Fibroblast of mammary gland (primary cell): ENCODE data around the gene MRPL19.
"Not testable (repeated sequence)": the region's sequence is repeated elsewhere in the genome, so short reads cannot be mapped to it uniquely, and the experiment has no call there.

Source experiments
- DNase-seq: peaks from one replicate; pipeline ENCODE4 v3.0.0-alpha.2; 2010; ENCODE audit warnings: low read depth
- H3K4me3 ChIP-seq: 2 replicates; pipeline ENCODE4 v1.5.1; 2011; ENCODE audit warnings: low read depth, mild to moderate bottlenecking, low read length, moderate library complexity; ENCODE audit not compliant: control insufficient read depth
- TF ChIP-seq, protein P1 (sequence below): conservative IDR thresholded peaks from 2 replicates; pipeline ENCODE4 v1.5.1; 2011; ENCODE audit warnings: low read depth, low read length, inconsistent platforms; ENCODE audit not compliant: control insufficient read depth, insufficient read depth

MRPL19 gene

DNA sequence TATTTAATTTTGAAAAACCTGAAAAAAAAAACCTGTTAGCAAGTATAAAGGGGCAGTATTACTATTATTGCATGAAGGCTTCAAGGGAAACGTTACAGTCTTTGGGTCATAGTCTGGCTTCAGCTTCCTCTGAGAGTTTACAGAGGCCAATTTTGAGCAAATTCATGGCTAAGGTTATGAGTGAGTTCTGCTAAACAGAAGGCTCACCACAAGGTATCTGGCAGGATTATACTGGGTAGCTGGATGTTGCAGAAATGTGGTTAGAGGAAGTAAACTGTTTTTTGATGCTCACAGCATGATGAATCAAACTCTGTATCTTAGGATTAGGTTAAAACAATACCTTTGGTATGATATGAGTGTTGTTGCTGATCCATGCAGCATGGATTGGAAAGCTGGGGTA is 9.3 kb downstream of the MRPL19 start:
- DNase-seq: peak; percentile 38

DNA sequence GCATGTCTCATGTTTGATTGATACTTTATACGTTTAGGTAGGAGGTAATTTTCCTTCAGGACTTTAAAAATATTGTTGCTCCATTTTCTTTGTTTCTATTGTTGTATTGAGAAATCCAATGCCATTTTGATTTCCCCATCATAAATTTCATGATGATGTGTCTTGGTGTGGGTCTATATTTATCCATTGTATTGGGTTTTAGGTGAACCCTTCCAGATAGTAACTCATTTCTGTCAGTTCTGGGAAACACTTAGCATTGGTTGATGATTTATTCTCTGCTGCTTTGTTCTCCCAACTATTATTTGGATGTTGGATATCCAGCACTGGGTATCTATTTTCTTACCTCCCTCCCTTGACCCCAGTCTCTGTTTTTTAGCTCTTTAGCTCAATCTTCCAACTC is 10.0 kb downstream of the MRPL19 start:
- no peak overlapping the region for H3K4me3 ChIP-seq
- TF ChIP-seq, protein P1, sequence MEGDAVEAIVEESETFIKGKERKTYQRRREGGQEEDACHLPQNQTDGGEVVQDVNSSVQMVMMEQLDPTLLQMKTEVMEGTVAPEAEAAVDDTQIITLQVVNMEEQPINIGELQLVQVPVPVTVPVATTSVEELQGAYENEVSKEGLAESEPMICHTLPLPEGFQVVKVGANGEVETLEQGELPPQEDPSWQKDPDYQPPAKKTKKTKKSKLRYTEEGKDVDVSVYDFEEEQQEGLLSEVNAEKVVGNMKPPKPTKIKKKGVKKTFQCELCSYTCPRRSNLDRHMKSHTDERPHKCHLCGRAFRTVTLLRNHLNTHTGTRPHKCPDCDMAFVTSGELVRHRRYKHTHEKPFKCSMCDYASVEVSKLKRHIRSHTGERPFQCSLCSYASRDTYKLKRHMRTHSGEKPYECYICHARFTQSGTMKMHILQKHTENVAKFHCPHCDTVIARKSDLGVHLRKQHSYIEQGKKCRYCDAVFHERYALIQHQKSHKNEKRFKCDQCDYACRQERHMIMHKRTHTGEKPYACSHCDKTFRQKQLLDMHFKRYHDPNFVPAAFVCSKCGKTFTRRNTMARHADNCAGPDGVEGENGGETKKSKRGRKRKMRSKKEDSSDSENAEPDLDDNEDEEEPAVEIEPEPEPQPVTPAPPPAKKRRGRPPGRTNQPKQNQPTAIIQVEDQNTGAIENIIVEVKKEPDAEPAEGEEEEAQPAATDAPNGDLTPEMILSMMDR: no peak
- no peak for DNase-seq

More for the DNA sequence above, 9.3 kb downstream of the MRPL19 start:
- TF ChIP-seq, protein P1: no peak
- H3K4me3 ChIP-seq: no peak overlapping the region

DNA sequence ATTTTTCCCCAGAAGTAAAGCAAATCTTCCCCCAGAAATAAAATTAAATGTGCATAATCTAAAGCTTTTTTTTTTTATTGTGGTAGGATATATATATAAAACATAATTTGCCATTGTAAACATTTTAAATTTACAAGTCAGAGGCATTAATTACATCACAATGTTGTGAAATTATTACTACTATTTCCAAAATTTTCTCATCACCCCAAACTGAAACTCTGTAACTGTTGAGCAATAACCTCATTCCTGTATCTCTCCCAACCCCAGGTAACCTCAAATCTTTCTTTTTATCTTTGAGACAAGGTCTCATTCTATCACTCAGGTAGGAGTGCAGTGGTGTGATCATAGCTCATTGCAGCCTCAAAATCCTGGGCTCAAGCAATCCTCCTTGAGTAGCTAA is 11.2 kb downstream of the MRPL19 start:
- DNase-seq: no peak
- TF ChIP-seq, protein P1: no peak
- no peak overlapping the region for H3K4me3 ChIP-seq

DNA sequence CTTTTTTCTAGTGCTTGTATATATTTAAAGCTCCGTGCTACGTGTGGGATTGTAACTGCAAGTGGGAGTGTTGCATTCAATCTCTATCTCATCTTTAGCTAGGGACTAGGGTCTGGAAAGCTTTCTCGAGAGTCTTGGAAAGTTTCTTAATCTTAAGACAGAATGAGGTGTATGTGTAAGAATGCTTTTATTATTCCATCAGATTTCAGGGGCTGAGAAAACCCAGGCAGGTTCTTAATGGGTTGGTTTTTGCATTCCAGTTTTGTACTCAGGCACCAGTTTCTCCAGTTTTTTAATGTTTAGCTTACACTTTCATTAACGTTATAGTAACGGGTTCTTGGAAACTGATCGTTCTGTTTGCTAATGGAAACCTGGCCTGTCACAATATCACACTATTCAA is 20.3 kb downstream of the MRPL19 start:
- no peak for DNase-seq
- H3K4me3 ChIP-seq: no peak overlapping the region
- TF ChIP-seq, protein P1: no peak

DNA sequence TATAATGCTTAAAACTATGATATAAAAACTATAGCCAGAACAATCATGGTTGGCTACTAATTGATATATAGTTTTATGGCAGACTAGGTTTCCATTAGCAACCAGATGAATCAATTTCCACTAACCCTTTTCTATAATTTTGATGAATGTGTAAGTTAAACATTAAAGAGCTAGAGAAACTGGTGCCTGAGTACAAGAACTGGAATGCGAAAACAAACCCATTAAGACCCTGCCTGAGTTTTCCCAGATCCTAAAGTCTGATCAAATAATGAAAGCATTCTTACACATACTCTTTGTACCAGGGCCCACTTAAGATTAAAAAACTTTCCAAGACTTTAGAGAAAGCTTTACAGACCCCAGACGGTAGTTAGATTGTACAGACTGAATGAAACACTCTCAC is 21.3 kb downstream of the MRPL19 start:
- TF ChIP-seq, protein P1: no peak
- no peak for DNase-seq
- H3K4me3 ChIP-seq: no peak overlapping the region

DNA sequence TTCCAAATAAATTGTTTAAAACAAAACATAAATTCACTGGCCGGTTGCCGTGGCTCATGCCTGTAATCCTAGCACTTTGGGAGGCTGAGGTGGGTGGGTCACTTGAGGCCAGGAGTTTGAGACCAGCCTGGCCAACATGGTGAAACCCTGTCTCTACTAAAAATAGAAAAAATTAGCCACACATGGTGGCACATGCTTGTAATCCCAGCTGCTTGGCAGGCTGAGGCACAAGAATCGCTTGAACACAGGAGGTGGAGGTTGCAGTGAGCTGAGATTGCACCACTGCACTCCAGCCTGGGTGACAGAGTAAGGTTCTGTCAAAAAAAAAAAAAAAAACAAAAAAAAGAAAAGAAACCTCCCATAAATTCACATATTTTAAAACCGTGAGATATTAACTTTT is 28.8 kb downstream of the MRPL19 start:
- not testable (repeated sequence) for H3K4me3 ChIP-seq
- DNase-seq: peak; percentile 12

DNA sequence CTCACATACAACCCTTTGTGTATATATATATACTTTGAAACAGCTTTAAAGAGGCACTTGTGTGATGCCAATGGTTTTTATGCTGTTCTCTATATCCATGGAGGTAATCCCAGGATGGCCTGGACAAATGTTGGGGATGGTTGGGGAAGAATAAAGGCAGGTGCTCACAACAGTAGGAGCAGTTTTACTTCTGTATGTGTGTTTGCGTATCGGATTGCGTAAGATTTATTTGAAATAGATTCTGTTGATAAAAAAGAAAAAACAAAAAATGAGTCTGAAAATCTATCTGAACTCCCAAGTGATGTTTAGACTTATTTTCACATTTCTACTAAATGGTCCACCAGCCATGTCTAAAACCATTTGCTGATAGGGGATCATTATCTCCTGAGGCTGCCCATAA is 29.3 kb downstream of the MRPL19 start:
- no peak for DNase-seq
- H3K4me3 ChIP-seq: no peak overlapping the region
- TF ChIP-seq, protein P1: no peak

DNA sequence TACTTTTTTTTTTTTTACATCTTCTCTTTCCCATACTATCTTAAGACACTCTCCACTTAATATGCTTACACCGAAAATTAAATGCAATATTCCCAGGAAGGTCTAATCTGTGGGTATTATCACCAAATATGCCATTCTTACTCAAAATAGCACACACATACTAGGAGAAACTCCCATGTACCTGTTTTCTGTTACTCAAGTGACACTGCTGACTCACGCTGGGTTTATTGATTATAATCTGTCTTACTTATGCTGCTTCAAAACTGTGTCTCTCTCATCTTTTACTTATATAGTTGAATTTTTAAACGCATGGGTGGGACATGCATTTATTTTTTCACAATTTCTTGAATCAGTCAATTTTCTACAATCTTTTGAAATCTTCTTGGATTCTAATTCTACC is 29.9 kb downstream of the MRPL19 start:
- TF ChIP-seq, protein P1: no peak
- DNase-seq: no peak
- no peak overlapping the region for H3K4me3 ChIP-seq
